ENCODE measurements around the gene CD44.

CD44 gene

DNA sequence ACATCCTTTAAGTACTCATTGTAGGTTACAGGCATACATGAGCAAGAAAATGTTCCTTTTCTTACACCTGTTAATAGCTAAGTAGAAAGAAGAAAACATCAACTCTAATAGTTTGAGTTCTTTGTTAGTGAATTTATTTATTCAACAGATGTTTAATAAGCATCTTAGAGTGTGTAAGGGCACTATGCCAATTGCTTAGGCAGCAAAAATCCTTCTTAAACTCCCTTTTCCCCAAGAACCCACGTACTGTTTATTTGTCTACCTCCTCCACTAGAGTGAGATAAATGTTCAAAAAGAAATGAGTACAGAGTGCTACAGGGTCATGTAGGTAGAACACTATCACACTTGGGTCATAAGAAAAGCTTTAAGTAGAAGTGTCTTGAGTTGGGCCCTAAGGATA, 131.4 kb downstream of the CD44 start:
- DNase-seq = no peak

- DNase-seq = no peak
Measured at GRCh38 chr11:35271031-35271430, 132.1 kb downstream of the CD44 start.

- DNase-seq = peak; percentile 39
Measured at GRCh38 chr11:35272391-35272902, 133.5 kb downstream of the CD44 start.

GRCh38 chr11:35274909-35275785, 136.2 kb downstream of the CD44 start:
- DNase-seq = no peak

GRCh38 chr11:35275786-35276170, 136.8 kb downstream of the CD44 start:
- DNase-seq = no peak

DNA sequence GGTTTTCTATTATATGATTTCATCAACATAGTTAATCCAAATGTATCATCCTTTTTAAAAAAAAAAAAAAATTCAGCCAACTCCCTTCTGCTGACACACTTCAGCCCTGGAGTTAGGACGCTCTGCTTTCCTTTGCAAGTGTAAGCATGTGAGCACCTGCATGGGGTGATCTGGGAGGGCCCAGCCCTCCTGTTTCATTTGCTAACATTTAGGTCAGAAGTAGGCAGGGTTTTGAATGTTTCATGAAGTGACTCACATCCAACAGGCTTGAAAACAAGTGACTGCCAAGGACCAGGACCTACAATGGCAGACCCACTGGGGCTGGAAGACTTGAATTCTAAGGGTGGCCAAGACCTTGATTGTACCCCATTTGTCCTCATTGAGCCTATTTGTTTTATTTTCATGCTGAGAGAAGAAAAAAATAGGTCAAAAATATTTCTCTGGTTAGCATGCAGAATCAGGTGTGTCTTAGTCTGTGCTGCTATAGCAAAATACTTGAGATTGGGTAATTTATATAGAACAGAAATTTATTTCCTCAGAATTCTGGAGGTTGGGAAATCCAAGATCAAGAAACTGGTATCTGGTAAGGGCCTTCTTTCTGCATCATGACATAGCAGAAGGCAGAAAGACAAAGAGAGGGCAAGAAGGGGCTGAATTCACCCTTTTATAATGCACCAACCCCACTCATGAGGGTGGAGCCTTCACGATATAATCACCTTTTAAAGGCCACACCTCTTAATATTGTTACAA, 137.6 kb downstream of the CD44 start:
- DNase-seq = no peak

DNA sequence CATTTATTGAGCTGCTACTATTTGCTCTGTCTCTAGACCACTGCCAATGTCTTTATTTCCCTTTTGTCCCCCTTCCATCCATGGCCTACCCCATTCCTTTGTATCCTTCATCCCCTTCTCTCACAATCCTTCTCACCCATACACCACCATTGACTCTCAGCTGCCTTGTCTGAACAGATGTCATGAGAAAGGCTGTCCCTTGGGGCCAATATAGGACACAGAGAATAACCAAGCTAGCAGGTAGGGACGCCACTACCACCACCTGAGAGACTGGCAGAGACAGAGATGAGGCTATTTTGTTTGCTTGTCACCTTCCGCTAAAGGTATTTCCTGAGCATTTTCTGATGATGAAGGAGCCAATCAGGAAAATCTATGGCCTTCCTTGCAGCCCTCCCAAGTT, 138.9 kb downstream of the CD44 start:
- DNase-seq = no peak

DNA sequence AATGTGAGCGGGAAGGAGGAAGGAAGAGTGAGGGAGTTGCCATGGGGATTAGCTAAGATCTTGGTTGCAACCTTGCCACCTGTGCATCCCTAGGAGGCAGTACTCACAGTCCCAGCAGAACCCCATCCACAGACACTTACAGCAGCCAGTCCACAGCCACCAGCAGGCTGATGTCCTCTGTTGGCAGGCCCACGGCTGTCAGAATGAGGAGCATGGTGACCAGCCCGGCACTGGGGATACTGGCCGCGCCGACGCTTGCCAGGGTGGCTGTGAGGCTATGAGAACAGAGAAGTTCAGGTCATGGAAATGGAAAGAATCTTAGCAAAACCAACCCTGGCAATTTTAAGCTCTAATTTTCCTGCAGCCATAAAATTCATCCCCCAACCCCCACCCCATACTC, 141.8 kb downstream of the CD44 start:
- DNase-seq = no peak

GRCh38 chr11:35281169-35281688, 142.3 kb downstream of the CD44 start:
- DNase-seq = no peak

Data from activated naive CD4-positive, alpha-beta T cell treated with anti-CD3 and anti-CD28 coated beads, Interleukin-2, amount 50 U/mL, for 16 hours (primary cell).